K562 (cell line): ENCODE data around the gene PPP1R12B. TPM values are rescaled to one million over a fixed set of nuclear protein-coding genes. Genes with fewer than 3 reads are reported as not detected.
"Not testable (repeated sequence)": the region's sequence is repeated elsewhere in the genome, so short reads cannot be mapped to it uniquely, and the experiment has no call there.

Experiments
- ATAC-seq: fragments of 200-7000 bp; cut with Tn5 transposase; 3 replicates; pipeline ENCODE4 v1.9.1; 2020; ENCODE audit warnings: moderate library complexity
- BruUV-seq: library from RNA; stranded (reverse); fragments of 400-500 nt; replicated peaks from 2 replicates; lab custom pipeline; 2021; lab: Mats Ljungman, UMichigan
- CTCF ChIA-PET: fragments of 300-600 bp; formaldehyde crosslinking; extraction: SDS; loops from one replicate; lab custom pipeline; 2021; ENCODE audit warnings: low intra/inter-chr PET ratio; lab: Yijun Ruan, JAX
- POLR2A ChIA-PET: fragments of 300-600, 350-650 bp; sonication (Branson Sonifier 250); formaldehyde crosslinking; extraction: SDS; loops from one replicate; lab custom pipeline; 2021; ENCODE audit warnings: antibody characterized with exemption, inconsistent platforms; lab: Yijun Ruan, JAX
- DNase-seq, 4 experiments: peaks; one replicate each; pipeline versions ENCODE4 v3.0.0 to v3.0.0-alpha.2; 2011 to 2018; ENCODE audit warnings: low spot score in 3 of 4, mixed read lengths in 3 of 4; ENCODE audit errors: extremely low read depth in 1 of 4
- FAIRE-seq: peaks from 2 replicates; lab custom pipeline; 2011; peaks lifted over from hg19 to GRCh38; lab: Jason Lieb, UNC
- H2AFZ ChIP-seq: 2 replicates; pipeline ENCODE4 v1.6.0; 2011; ENCODE audit warnings: low read depth, low read length, control low read depth, inconsistent platforms
- H3K27ac ChIP-seq: fragments of 200-600 bp; 3 replicates; pipeline ENCODE4 v1.8.0; 2011; ENCODE audit warnings: low read depth, mild to moderate bottlenecking, control low read depth, inconsistent platforms, low read length, moderate library complexity, mixed read lengths; ENCODE audit errors: extremely low read depth
- H3K27me3 ChIP-seq, 2 experiments: fragments of 300-600 bp in 1 of 2; 2 replicates in 1 of 2; 3 replicates in 1 of 2; pipeline versions ENCODE4 v1.6.0 to v1.8.0; 2011; ENCODE audit warnings: inconsistent platforms in 2 of 2, low read length in 2 of 2, mild to moderate bottlenecking in 1 of 2, mixed read lengths in 1 of 2, moderate library complexity in 1 of 2; ENCODE audit not compliant: control insufficient read depth in 2 of 2, insufficient read depth in 2 of 2
- H3K36me3 ChIP-seq: fragments of 300-600 bp; 3 replicates; pipeline ENCODE4 v1.8.0; 2011; ENCODE audit warnings: mild to moderate bottlenecking, low read length, inconsistent platforms; ENCODE audit not compliant: control insufficient read depth, insufficient read depth
- H3K4me1 ChIP-seq, 2 experiments: fragments of 200-600 bp in 1 of 2; replicated peaks in 1 of 2; 2 replicates in 1 of 2; 3 replicates in 1 of 2; pipeline versions ENCODE4 v1.5.1 to v1.8.0; 2011; ENCODE audit warnings: inconsistent platforms in 2 of 2, low read length in 2 of 2, mild to moderate bottlenecking in 1 of 2, mixed read lengths in 1 of 2, moderate library complexity in 1 of 2; ENCODE audit not compliant: control insufficient read depth in 2 of 2, insufficient read depth in 2 of 2
- H3K4me2 ChIP-seq: 2 replicates; pipeline ENCODE4 v1.6.1; 2011; ENCODE audit warnings: low read length, control low read depth, inconsistent platforms, mixed read lengths; ENCODE audit not compliant: insufficient read depth
- H3K4me3 ChIP-seq: fragments of 200-600 bp; sonication (generic), shearing (Covaris generic); 2 replicates; pipeline ENCODE4 v1.5.1; 2016; ENCODE audit warnings: control low read depth, inconsistent platforms
- H3K79me2 ChIP-seq: fragments of 200-600 bp; 3 replicates; pipeline ENCODE4 v1.8.0; 2011; ENCODE audit warnings: low read length, inconsistent platforms; ENCODE audit not compliant: control insufficient read depth, insufficient read depth
- H3K9ac ChIP-seq, 2 experiments: 2 replicates each; pipeline versions ENCODE4 v1.6.0 to v1.6.1; 2011; ENCODE audit warnings: low read depth in 2 of 2, low read length in 2 of 2, control low read depth in 1 of 2, inconsistent platforms in 1 of 2, mild to moderate bottlenecking in 1 of 2, mixed read lengths in 1 of 2; ENCODE audit not compliant: insufficient read depth in 1 of 2
- H3K9me1 ChIP-seq: one replicate; pipeline ENCODE4 v1.6.0; 2011; ENCODE audit warnings: inconsistent platforms, mild to moderate bottlenecking, low read length, moderate library complexity; ENCODE audit not compliant: control insufficient read depth, insufficient read depth
- H3K9me3 ChIP-seq: replicated peaks from 2 replicates; pipeline ENCODE4 v1.5.1; 2011; ENCODE audit warnings: low read depth, low read length, inconsistent platforms; ENCODE audit not compliant: control insufficient read depth, insufficient read depth
- H4K20me1 ChIP-seq: replicated peaks from 2 replicates; pipeline ENCODE4 v1.6.1; 2011; ENCODE audit warnings: low read length, inconsistent platforms, mixed read lengths; ENCODE audit not compliant: control insufficient read depth, insufficient read depth
- EGR1 ChIP-seq: fragments of 450-650 bp; conservative IDR thresholded peaks from 2 replicates; pipeline ENCODE4 v1.6.1; 2017; ENCODE audit warnings: mild to moderate bottlenecking
- NFE2 ChIP-seq: IDR thresholded peaks from 2 replicates; pipeline ENCODE4 v1.6.1; 2014; ENCODE audit warnings: antibody characterized with exemption, low read depth
- WGBS: fragments of 100-300 bp; shearing (Covaris generic); methylation state at CpG from one replicate; pipeline ENCODE4 v1.1.6; 2016; ENCODE audit warnings: low coverage, mixed read lengths; ENCODE audit not compliant: insufficient coverage; ENCODE audit errors: missing lambda C conversion rate; 5-methylcytosine and 5-hydroxymethylcytosine counted together
- in situ Hi-C: fragments of 300-500 bp; cut with MboI; formaldehyde crosslinking; loops from 4 replicates; pipeline ENCODE4 v1.15.0; 2018; ENCODE audit warnings: inconsistent platforms, mixed read lengths
- intact Hi-C: fragments of 100-400 bp; cut with micrococcal nuclease; formaldehyde crosslinking; loops from 2 replicates; pipeline ENCODE4 v1.14.2; 2022
- polyA plus RNA-seq, 8 experiments: library from polyadenylated mRNA; depleted of rRNA in 4 of 8; stranded (reverse) in 5 of 8; unstranded in 3 of 8; fragments of >200 nt; fragmentation: Nextera tagmentation in 2 of 8; fragmentation: Illumina TruSeq in 1 of 8; extraction: Ambion mirVana in 2 of 8; extraction: Trizol in 1 of 8; gene quantifications; 2 replicates each; pipeline versions ENCODE4 v1.2.1 to v1.2.3, GENCODE V29; 2011 to 2014; ENCODE audit warnings: inconsistent platforms in 1 of 8, missing spikeins in 1 of 8
- total RNA-seq, 7 experiments: library from RNA; depleted of rRNA in 6 of 7; stranded (reverse); fragments of >200 nt in 6 of 7; fragmentation: Illumina TruSeq in 2 of 7; extraction: Trizol in 2 of 7; gene quantifications; 2 replicates each; pipeline versions ENCODE4 v1.2.1 to v1.2.3, GENCODE V29; 2011 to 2021; ENCODE audit warnings: low replicate concordance in 1 of 7

Gene PPP1R12B
- total and polyA plus RNA-seq, 9 of the 15 experiments (the other 6 are each of a cell fraction or from before 2014, with no cell fraction given), result 0.73 to 16.9 (median 13.6) TPM

DNA sequence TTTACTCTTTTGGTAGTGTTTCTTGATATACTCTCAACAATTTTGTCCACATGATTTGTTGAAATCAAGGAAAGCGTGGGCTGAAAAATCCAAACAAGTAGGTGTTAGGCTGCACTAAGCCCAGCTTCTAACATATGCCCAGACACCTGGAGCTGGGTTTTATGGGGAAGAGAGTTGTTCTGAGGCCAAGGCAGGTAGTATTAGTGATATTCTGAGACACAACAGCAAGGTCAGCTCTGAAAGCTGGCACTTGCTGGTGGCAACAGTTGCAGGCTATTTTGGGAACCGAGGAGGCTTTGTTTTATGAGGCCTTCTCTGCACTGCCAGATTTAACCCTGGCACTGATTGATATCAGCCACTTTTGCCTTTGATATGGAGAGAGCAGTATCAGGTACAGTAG, 61.8 kb downstream of the PPP1R12B start:
- H3K9ac ChIP-seq, H2AFZ ChIP-seq, POLR2A ChIA-PET, FAIRE-seq, H3K4me3 ChIP-seq, BruUV-seq, DNase-seq, ATAC-seq, CTCF ChIA-PET, intact Hi-C loops, H4K20me1 ChIP-seq, H3K4me2 ChIP-seq, H3K79me2 ChIP-seq, H3K4me1 ChIP-seq, H3K9me3 ChIP-seq, in situ Hi-C loops, H3K27me3 ChIP-seq, H3K27ac ChIP-seq, H3K36me3 ChIP-seq, H3K9me1 ChIP-seq: not testable (repeated sequence)
- 62% methylated on average over 2 of the region's 2 CpGs for WGBS

- H4K20me1 ChIP-seq, H3K4me2 ChIP-seq, ATAC-seq, BruUV-seq, FAIRE-seq, H3K27ac ChIP-seq, POLR2A ChIA-PET, H3K4me1 ChIP-seq, H3K9me1 ChIP-seq, H2AFZ ChIP-seq, H3K36me3 ChIP-seq, H3K9me3 ChIP-seq, H3K9ac ChIP-seq, H3K79me2 ChIP-seq, in situ Hi-C loops, intact Hi-C loops, H3K4me3 ChIP-seq, H3K27me3 ChIP-seq, DNase-seq, CTCF ChIA-PET: not testable (repeated sequence)
- TF ChIP-seq NFE2 (peak; percentile 31; the same call in 1 of the 2 replicates), EGR1 (peak; percentile 40; the same call in 1 of the 2 replicates)
- WGBS, result 15% methylated on average over 5 of the region's 5 CpGs
Observed at GRCh38 chr1:202410854-202411357, 62.4 kb downstream of the PPP1R12B start.
